Measurements from ENCODE around the gene CNTROB.

DNA sequence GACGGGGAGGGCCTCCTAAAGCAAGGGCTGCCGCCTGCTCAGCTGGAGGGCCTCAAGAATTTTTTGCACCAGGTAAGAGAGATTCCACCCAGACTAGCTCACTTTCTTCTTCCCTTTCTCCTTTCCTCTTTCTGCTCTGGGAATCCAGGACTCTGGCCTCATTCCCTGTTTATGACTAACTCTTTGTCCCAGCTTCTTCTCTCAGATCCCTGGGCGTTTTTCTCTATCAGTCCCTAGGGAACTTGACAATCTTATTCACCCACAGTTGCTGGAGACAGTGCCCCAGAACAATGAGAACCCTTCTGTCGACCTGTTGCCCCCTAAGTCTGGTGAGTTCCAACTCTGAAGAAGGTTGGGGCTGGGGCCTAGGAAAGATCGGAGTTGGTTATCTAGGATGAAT lies 15.6 kb downstream of the CNTROB start:
- TF ChIP-seq CTCF (IDR thresholded peaks at IDR 0.05) = no peak
- no peak for TF ChIP-seq POLR2AphosphoS5 (IDR thresholded peaks at IDR 0.05)
- no peak for TF ChIP-seq POLR2A (IDR thresholded peaks at IDR 0.05)

Data from breast epithelium (tissue), 3 donors.